HuH-7 (cell line): Measurements from ENCODE around the gene PLA2G4C.
A peak's percentile ranks its signal among the peaks of the same experiment; 100 is the strongest.

Experiments
- DNase-seq: peaks from one replicate; pipeline ENCODE4 v3.0.0; 2011; ENCODE audit warnings: low spot score

PLA2G4C gene, protein sequence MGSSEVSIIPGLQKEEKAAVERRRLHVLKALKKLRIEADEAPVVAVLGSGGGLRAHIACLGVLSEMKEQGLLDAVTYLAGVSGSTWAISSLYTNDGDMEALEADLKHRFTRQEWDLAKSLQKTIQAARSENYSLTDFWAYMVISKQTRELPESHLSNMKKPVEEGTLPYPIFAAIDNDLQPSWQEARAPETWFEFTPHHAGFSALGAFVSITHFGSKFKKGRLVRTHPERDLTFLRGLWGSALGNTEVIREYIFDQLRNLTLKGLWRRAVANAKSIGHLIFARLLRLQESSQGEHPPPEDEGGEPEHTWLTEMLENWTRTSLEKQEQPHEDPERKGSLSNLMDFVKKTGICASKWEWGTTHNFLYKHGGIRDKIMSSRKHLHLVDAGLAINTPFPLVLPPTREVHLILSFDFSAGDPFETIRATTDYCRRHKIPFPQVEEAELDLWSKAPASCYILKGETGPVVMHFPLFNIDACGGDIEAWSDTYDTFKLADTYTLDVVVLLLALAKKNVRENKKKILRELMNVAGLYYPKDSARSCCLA

DNA sequence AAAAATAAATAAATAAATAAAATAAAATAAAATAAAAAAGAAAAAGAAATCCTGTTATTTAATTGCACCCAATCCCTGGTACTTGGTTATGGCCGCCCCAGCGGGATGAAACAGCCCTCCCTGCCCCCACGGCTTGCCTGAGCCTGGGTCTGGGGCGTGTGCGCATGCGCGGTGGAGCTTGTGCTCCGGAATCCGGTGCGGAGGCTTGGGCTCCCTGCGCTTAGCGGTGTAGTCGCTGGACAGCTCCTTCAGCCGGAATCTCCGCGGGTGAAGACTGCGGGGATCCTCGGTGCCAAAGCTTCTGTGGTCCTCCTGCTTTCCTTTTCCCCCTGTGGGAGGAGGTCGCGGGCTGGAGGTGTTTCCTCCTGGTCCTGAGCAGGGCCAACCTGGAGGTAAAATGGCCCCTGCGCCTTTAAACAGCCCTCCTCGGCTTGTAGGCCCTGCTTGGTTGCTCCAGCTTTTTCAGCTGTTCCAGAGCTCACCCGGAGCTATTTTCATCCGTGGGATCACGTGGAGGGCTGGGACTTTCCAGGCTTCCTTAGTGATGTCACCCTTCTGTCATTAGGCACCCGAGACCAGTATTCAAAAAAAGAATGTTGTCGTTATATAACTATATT is at the start of gene PLA2G4C:
Gene PLA2G4C (minus strand): TSS at position 468 of the 617 bp plus-strand sequence. CDS start 4,288 bp downstream, outside the sequence.
- DNase-seq = peak; percentile 99

DNA sequence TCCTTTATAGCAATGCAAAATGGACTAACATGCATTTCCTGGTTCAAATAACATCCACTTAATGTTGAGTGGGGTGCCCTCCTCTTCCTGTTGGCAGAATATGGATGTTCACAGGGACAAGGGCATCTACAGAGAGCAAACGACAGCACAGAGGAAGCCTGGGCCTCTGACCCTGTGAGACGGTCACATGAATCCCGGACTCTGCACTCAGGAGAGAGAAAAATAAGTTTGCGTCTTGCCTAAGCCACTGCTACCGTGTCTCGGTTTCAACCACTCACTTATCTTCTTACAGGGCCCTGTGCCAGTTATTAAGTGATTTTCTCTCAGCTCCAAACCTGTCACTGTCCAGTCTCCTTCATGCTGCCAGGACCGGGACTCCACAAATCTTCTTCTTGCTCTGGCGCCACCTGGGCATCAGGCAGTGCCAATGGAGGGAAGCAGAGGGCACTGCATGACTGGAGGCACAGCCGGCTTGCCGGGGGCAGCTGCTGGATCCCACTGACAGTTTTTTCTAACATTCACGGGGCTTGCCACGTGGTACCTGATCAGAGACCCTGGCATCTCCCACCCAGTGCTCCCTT is 47.7 kb upstream of the PLA2G4C start:
- no peak for DNase-seq

DNA sequence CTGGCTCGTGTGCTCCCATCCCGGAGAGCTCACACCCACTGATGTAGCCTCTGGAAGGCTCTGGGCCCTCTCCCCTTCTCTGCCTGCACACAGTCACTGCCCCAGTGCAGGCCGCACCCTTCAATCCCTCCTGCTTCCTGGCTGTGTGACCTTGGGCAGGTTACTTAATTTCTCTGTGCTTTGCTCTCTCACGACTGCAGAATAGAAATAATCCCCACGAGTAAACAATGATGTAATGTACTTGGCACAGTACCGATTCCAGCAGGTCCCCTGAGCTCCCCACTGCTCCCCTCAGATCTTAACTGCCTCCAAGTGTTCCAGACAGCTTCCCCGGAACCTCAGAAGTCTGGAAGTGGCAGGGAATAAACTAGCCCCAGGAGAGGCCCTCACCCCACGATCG is 43.4 kb upstream of the PLA2G4C start:
- no peak for DNase-seq

DNA sequence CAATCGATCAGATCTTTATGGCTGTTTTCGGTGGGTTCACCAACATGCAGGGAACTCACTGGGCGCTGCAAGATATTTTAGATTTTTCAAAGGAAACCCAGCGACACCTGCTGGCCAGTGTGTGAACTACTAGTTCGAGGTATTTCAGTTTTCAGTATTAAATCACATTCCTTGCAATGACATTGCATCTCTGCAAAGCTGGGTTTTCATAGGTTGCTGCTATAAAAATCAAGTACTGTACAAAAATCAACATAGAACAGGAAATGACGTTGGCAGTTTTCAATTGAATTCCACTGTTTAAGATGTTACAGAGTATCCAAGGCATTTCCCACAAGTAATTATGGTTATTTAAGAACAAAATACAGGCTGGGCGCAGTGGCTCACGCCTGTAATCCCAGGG is 41.9 kb upstream of the PLA2G4C start:
- peak; percentile 59 for DNase-seq

DNA sequence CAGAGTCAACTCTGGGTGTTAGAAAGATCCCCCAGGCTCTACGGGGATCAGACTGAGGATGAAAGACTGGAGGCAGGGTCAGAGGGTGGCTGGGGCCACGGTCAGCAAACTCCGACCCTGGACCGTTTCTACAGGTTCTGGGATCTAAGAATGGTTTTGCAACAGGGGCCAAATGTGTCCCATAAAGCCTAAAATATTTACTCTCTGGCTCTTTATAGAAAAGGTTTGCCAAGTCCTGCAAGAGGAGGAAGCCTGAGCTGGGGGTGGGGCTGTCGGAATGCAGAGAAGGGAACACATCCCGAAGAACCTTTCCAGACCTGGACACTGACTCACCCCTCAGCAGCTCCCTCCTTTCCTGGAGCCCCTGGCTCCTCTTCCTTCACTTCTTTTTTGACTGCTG is 38.8 kb upstream of the PLA2G4C start:
- DNase-seq = no peak

DNA sequence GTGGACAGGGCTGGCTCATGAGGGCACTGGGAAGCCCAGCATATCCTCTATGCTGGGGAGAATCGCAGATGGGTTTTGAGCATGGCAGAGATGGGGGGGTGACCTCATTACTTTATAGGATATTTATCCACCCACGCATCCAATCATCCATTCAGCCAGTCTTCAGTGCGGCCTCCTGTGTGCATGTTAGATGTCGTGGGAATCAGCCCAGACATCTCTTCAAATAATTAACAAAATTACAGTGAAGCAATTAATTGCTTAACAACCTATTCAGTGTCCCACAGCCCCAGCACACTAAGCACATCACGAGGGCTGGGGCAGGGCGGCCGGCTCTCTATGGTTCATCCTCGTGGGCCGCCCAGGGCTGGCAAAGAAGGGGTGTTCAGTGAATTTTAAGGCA is 38.0 kb upstream of the PLA2G4C start:
- DNase-seq = no peak

DNA sequence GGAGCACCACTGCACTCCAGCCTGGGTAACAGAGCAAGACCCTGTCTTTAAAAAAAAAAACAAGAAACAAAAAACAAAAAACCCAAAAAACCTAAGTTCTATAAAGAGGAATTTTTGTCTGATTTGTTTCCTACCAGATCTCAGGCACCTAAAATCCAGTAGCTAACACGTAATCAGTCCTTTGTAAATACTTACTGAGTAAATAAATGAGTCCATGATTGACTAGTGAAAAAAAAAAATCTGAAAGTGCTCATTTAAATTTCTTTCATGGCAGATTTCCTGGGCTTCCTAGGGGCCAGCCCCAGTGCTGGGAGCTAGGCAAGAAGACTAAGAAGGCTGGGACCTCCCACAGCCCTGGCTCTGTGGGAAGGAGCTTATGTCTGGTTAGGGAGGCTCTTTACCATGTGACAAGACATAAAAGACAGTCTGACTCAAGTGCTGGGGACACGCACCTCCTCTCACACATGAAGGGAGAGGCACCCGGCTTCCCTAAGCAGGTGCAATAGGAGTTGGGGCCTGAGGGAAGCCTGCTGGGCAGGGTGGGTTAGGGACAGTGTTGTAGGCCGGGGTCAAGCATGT is 37.1 kb upstream of the PLA2G4C start:
- no peak for DNase-seq

DNA sequence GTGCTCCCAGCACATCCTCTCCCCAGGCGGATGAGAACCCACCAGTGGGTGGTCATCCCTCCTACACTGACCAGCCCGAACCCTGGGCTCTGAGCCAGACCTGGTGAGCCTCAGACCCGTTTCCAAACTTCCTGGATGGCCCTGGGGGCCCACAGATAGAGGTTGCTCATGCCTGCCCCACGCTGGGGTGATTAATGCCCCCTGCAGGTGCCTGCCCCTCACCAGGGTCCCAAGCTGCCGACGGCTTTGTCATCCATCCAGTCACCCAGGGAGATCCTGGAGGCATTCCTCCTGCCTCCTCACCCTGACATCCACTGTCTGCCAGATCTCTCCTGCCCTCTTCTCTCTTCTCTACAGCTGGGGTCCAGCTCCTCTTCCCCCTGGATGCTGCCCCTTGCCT is 28.4 kb upstream of the PLA2G4C start:
- DNase-seq = no peak

DNA sequence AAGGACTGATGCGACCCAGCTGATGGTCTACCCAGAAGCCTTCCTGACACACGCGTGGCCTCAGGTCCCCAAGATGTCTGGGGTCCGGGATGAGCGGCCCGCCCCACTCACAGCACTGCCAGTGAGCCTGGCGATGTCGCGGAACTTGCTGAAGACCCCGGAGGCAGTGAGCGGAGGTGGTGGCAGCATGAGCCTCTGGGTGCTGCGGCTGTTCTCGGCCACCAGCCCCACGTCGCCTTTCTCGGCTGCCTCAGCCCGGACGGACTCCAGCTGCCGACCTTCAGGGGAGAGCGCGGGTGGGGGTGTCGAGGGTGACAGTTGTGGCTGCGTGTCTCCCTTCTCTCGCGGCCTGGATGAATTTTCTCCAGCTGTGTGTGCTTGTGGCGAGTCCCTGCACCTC is 26.8 kb upstream of the PLA2G4C start:
- no peak for DNase-seq

DNA sequence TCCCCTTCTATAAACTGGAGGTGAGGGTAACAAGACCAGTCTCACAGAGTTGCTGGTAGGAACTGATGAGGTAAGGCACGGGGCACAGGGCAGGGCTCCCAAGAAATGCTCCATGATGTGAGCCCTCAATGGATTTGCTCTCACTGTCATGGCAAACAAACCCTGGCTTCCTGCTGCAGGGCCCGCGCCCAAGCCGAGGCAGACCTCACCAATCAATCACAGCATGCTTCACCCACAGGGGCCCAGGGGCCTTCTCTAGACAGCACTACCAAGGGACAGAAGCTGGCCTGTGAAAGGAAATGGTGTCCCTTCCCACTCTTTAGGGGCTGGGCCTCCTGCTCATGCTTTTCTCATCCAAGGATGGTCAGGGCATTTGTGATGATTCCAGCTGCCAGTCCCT is 25.9 kb upstream of the PLA2G4C start:
- DNase-seq = no peak

DNA sequence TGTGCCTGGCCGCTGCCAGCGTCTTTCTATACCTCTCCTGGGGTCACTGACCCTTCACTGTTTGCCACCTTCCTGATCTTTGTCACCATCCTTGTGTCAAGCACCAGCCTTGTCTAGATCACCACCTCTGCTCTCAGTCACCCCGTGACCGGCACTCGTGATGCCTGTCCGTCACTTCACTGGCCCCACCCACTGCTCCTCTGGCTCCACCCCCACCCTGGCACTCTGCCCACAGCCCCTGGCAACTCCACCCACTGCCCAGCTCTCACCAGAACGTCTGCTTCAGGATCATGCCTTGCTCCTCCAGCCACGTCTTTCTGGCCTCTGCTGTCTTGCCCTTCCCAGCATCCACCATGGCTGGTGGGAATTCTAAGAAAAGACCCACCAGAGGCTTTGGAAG is 24.8 kb upstream of the PLA2G4C start:
- DNase-seq = no peak

DNA sequence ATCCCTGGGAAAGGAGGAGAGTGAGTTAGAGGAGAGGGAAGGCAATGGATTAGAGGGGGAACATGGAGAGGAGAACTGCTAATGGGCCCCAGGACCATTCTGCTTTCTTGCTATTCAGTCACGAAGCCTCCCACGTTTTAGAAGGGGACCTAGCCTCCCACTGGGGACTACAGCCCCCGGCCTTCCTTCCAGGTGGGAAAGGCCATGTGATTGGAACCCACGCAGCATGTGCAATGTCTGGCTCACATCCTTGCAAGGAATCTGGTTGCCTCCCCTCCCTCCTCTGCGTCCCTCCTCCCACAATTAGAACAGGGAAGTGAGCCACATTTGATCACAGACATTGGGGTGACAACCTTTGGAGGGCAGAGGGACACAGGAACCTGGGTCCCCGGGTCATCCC is 22.5 kb upstream of the PLA2G4C start:
- DNase-seq = no peak

DNA sequence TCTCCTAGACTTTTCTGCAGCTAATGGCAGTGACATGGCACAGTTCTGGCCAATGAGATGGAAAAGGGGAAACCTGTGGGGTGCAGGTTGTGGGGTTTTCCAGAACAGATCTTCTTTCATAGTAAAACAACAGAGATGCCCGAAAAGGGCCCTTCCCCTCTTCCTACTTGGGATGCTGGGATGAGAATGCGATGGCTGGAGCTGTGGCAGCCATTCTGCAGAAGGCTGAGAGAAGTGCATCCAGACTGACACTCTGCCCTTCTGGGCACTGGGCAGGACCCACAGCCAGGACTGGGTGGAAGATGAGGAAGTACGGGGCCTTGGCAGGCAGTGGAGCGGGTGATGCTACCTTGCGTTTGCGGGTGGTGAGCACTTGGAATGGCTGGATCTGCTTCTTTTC is 16.9 kb upstream of the PLA2G4C start:
- DNase-seq = no peak

DNA sequence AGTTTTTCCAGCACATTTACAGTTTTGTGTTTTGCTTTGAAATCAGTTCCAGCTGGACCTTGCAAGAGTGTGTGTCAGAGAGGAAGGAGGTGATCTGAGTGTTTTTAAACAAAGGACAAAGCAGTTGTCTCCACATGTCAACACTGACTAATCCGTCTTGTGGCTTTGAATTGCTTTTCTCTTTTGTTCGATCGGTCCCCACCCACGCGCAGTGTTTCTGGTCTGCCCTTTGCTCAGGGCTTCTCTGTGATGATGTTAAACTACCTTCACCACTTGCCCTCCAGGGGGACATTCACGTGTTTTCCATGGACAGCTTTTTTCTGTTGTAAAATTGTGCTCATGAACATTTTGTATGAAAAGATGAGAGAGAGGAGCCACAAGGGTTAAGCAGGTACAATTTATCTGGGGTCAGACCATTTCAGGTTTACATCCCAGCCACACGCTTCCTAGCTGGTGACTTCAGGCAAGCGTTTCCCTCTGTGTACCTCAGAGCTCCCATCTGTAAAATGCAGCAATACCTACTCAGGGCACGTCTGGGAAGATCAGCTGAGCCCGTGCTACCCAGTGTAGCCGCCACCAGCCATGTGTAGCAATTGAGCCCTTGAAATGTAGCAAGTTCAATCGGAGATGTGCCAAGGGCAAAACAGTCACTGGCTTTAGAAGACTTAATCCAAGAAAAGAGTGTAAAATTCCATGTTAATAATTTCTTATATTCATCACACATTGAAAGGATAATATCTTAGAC is 13.5 kb upstream of the PLA2G4C start:
- DNase-seq = no peak

DNA sequence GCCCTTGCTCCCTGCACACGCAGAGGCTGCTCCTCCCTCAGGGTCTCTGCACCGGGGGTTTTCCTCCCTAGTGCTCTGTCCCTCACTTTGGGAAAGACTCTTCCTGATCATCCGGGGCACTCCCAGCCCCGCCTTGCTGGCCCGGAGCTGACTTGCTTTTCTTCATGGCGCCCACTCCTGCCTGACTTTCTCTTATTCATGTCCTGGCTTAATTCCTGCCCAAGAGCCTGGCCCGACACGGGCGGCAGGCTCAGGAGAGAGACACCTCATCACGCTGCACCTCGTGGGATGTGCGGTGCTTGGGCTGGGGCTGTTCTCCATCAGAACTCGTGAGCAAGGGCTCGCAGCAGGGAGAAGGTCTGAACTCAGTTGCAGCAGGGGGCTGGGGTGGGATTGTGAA is 11.8 kb upstream of the PLA2G4C start:
- DNase-seq = no peak

DNA sequence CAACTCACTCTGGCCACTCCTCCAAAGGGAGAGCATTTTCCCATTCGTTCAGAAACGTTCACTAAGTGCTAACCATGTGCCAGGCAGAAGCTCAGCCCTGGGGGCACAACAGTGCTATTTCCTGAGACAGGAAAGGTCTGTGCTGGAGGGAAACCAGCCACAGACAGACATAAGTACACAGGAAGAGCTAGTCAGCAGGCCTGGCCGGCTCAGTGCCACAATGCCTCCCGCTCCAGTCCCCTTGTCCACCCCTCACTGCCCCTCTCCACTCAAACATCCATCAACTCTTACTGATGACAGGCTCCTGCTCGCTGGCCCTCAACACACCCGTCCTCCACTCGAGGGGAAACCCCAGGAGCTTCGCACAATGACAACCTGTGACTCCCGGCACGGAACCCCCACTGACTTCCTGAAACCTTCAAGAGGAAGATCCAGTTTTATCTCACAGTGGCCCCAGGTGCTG is 11.3 kb upstream of the PLA2G4C start:
- no peak for DNase-seq

DNA sequence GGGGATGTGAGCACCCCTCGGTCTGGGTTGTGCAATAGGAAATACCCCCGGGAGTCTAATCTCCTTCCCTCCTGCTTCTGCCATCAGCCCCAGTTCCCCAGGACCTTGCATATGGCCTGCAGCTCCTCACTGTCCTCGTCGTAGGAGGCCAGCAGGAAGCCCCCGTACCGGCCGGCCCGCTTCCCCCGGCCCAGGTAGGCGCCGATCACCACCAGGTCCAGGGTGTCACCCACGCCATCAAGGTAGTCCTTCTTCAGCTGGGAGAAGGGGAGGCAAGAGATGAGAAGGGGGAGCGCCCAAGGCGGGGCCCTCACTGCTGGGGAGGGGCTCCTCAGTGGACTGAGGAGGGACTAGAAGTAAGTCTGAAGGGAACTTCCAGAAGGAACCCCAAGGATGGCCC is 10.4 kb upstream of the PLA2G4C start:
- no peak for DNase-seq

DNA sequence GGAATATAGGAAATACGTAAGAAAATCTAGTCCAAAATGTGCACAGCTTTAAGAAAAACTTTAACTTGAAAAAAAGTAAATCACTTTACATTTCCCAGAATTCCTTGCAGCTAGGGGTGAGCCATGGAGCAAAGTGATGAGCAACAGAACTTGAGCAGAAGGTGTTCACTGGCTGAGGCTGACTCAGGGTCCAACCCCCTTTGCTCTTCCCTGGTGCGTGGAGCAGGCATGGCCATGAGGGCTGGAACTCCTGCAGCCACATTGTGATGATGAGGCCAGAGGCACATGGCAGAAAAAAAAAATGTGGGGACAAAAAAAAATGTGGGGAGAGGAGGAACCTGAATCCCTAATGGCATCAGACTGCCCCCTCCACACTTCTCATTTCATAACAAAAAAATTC is 9.9 kb upstream of the PLA2G4C start:
- no peak for DNase-seq

DNA sequence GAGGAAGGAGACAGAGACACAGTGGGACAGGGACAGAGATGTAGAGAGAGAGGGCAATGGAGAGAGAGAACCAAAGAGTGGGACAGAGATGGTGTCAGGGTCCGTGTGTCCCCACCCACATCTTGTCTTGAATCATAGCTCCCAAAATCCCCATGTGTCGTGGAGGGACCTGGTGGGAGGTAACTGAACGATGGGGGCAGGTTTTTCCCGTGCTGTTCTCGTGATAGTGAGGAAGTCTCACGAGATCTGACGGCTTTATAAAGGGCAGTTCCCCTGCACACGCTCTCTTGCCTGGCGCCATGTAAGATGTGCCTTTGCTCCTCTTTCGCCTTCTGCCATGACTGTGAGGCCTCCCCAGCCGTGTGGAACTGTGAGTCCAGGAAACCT is 7.5 kb upstream of the PLA2G4C start:
- DNase-seq = no peak

DNA sequence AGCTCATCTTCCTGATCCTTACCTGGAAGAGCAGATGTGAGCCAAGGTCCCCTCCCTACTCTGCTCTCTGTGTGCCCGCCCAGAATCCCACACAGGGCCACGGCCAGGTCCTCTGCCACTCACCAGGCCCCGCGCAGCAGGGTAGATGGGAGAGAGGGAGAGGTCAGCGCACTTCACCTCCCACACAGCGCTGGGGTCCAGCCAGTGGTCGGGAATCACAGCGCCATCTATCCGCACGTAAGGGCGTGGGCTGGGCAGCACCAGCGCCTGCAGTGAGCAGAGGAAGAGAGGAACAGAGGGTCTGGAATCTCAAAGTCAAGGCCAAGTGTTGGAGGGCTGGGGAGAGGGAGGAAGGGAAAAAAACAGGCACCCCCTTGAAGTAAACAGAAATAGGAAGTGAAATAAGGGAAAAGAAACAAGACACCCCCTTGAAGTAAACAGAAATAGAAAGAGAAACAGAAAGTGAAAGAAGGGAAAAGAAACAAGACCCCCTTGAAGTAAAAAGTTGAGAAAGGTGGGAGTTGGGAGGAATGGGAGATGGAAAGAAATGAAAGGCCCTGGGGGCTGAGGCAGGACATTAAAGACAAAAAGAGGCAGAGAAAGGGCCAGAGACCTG is 7.0 kb upstream of the PLA2G4C start:
- no peak for DNase-seq

DNA sequence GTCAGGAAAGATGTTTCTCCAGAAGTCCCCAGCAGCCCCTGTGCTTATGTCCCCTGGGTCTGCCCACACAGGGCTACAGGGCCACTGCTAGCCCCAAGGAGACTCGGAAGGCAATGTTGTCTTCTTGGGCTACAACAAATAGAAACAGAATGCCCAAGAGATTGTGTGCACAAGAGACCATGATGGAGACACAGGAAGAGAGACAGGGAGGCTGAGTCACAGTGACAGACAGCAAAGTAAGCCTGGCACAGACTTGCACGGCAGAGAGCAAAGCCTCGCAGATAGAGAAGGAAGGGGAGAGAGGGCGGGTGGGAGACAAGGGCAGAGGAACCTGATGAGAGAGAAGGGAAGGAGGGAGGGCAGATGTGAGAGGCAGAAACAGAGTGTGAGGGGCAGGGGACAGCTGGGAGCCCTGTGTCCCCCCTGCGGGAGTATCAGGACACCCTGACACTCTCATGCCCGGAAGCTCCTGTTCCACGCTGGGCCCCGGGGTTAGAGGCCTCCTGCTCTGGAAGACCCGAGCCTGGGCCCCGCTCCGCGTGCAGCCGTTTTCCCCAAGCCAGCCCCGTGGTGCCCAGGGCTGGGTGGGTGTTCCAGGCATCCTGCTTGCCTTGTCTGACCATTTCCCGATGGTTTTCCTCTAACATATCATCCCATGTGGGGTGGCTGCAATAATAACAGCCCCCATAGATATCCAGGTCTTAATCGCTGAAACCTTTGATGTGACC is 2.7 kb upstream of the PLA2G4C start:
- DNase-seq = no peak
